ENCODE data around the gene TEX36.

The TEX36 gene

GRCh38 chr10:125611756-125612155, 71.2 kb downstream of the TEX36 start:
- no peak for FAIRE-seq
- TF ChIP-seq CTCF (IDR thresholded peaks at IDR 0.05; ENCODE audit: insufficient read depth, missing control alignments), result no peak
- DNase-seq (ENCODE audit: insufficient read length, low spot score), result no peak

GRCh38 chr10:125611216-125611615, 71.7 kb downstream of the TEX36 start:
- FAIRE-seq (no peak), DNase-seq (ENCODE audit: insufficient read length, low spot score) (no peak)
- no peak for TF ChIP-seq CTCF (IDR thresholded peaks at IDR 0.05; ENCODE audit: insufficient read depth, missing control alignments)

GRCh38 chr10:125609859-125610258, 73.1 kb downstream of the TEX36 start:
- no peak for TF ChIP-seq CTCF (IDR thresholded peaks at IDR 0.05; ENCODE audit: insufficient read depth, missing control alignments)
- no peak for DNase-seq (ENCODE audit: insufficient read length, low spot score)
- no peak for FAIRE-seq

- no peak for DNase-seq (ENCODE audit: insufficient read length, low spot score)
- no peak for FAIRE-seq
- no peak for TF ChIP-seq CTCF (IDR thresholded peaks at IDR 0.05; ENCODE audit: insufficient read depth, missing control alignments)
Measured at GRCh38 chr10:125608474-125608873, 74.5 kb downstream of the TEX36 start.

GRCh38 chr10:125607689-125608290, 75.2 kb downstream of the TEX36 start:
- FAIRE-seq (no peak), DNase-seq (ENCODE audit: insufficient read length, low spot score) (no peak)
- no peak for TF ChIP-seq CTCF (IDR thresholded peaks at IDR 0.05; ENCODE audit: insufficient read depth, missing control alignments)

- no peak for DNase-seq (ENCODE audit: insufficient read length, low spot score)
- no peak for FAIRE-seq
Measured at GRCh38 chr10:125606414-125607010, 76.5 kb downstream of the TEX36 start.

More at GRCh38 chr10:125606414-125607010, 76.5 kb downstream of the TEX36 start:
- TF ChIP-seq CTCF (IDR thresholded peaks at IDR 0.05; ENCODE audit: insufficient read depth, missing control alignments), result no peak

Measured in D721Med (cell line).